ENCODE measurements around the gene KIDINS220.

DNA sequence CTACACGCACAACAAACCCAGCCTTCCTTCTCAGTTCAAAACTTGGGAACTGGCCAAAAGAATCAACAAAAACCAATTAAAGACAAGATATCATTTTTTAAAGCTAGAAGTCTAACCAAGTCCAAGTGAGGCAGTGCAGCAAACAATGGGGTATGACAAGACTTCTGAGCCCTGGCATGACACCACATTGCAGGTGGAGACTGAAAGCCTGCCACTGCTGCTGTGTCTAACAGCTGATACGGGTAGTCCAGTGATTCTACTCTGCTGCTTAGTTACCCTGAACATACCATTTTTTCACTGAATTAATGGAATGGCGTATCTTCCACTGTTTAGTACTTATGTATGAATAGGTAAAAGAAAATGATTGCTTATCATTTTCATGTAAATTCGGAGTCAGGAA is 47.4 kb upstream of the KIDINS220 start:
- TF ChIP-seq CTCF (conservative IDR thresholded peaks at IDR 0.05; ENCODE audit: low read depth in 2 of 2): no peak
- no peak for TF ChIP-seq POLR2AphosphoS5 (IDR thresholded peaks at IDR 0.05; ENCODE audit: low read depth)
- TF ChIP-seq EZH2phosphoT487 (IDR thresholded peaks at IDR 0.05; ENCODE audit: unreplicated experiment): no peak

Data from GM23338 (cell line).